RWPE2 (cell line): ENCODE measurements around the gene CFAP46.
"Not testable (repeated sequence)": the region's sequence is repeated elsewhere in the genome, so short reads cannot be mapped to it uniquely, and the experiment has no call there.

ENCODE experiments used
- ATAC-seq: fragments of 200-7000 bp; cut with Tn5 transposase; 3 replicates; pipeline ENCODE4 v1.9.1; 2021; ENCODE audit warnings: low read depth
- DNase-seq: peaks from one replicate; pipeline ENCODE4 v3.0.0-alpha.2; 2020; ENCODE audit warnings: low spot score
- H3K27ac ChIP-seq: fragments of 450-650 bp; 2 replicates; pipeline ENCODE4 v1.5.1; 2017; ENCODE audit warnings: mild to moderate bottlenecking; ENCODE audit not compliant: poor library complexity, severe bottlenecking
- H3K27me3 ChIP-seq: fragments of 250-450 bp; sonication (Bioruptor Pico); 2 replicates; pipeline ENCODE4 v1.5.1; 2021; ENCODE audit warnings: mild to moderate bottlenecking, moderate library complexity; ENCODE audit not compliant: insufficient read depth, poor library complexity, severe bottlenecking
- H3K36me3 ChIP-seq: fragments of 250-450 bp; sonication (Bioruptor Pico); 2 replicates; pipeline ENCODE4 v1.5.1; 2020; ENCODE audit warnings: low read depth, mild to moderate bottlenecking, moderate library complexity
- H3K4me1 ChIP-seq: fragments of 250-450 bp; sonication (Bioruptor Pico); 2 replicates; pipeline ENCODE4 v1.5.1; 2021; ENCODE audit warnings: mild to moderate bottlenecking, moderate library complexity; ENCODE audit not compliant: insufficient read depth, poor library complexity, severe bottlenecking
- H3K4me3 ChIP-seq: fragments of 250-450 bp; sonication (Bioruptor Pico); 2 replicates; pipeline ENCODE4 v1.5.1; 2021; ENCODE audit warnings: mild to moderate bottlenecking, moderate library complexity; ENCODE audit not compliant: severe bottlenecking
- H3K9me3 ChIP-seq: fragments of 250-450 bp; sonication (Bioruptor Pico); 2 replicates; pipeline ENCODE4 v1.5.1; 2021; ENCODE audit warnings: mild to moderate bottlenecking, moderate library complexity; ENCODE audit not compliant: severe bottlenecking
- TF ChIP-seq, protein P1 (sequence below): fragments of 450-650 bp; IDR thresholded peaks from one replicate; pipeline ENCODE4 v1.5.1; 2017; ENCODE audit warnings: mild to moderate bottlenecking, moderate library complexity; ENCODE audit not compliant: poor library complexity, severe bottlenecking

CFAP46 gene

GRCh38 chr10:132798876-132799275 lies 143.5 kb downstream of the CFAP46 start:
- no peak for DNase-seq
- TF ChIP-seq, protein P1, sequence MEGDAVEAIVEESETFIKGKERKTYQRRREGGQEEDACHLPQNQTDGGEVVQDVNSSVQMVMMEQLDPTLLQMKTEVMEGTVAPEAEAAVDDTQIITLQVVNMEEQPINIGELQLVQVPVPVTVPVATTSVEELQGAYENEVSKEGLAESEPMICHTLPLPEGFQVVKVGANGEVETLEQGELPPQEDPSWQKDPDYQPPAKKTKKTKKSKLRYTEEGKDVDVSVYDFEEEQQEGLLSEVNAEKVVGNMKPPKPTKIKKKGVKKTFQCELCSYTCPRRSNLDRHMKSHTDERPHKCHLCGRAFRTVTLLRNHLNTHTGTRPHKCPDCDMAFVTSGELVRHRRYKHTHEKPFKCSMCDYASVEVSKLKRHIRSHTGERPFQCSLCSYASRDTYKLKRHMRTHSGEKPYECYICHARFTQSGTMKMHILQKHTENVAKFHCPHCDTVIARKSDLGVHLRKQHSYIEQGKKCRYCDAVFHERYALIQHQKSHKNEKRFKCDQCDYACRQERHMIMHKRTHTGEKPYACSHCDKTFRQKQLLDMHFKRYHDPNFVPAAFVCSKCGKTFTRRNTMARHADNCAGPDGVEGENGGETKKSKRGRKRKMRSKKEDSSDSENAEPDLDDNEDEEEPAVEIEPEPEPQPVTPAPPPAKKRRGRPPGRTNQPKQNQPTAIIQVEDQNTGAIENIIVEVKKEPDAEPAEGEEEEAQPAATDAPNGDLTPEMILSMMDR = no peak

DNA sequence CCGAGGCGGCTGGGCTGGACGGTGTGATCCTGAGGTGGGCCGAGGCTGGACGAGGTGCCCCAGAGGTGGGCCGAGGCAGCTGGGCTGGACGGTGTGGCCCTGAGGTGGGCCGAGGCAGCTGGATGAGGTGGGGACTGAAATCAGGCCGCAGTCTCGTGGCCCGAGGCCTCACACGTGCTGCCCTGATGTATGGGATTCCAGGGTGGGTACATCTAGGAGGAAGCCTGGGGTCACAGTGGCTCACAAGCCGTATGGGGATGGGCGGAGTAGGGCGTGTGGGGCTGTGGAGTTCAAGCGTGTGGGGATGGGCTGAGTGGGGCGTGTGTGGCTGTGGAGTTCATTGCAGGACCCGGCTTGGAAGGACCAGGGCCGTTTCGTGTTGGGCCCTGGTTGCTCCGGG lies 144.0 kb downstream of the CFAP46 start:
- H3K4me1 ChIP-seq = no peaks in the 10 kb centered on the region
- H3K27ac ChIP-seq = no peak overlapping the region
- H3K27me3 ChIP-seq = no peaks in the 10 kb centered on the region
- DNase-seq (no peak), ATAC-seq (no peak)
- H3K9me3 ChIP-seq = no peaks in the 10 kb centered on the region
- H3K36me3 ChIP-seq = no peaks in the 10 kb centered on the region
- H3K4me3 ChIP-seq = no peak overlapping the region
- TF ChIP-seq, protein P1 = no peak

More at GRCh38 chr10:132798876-132799275, 143.5 kb downstream of the CFAP46 start:
- H3K27me3 ChIP-seq = no peaks in the 10 kb centered on the region
- no peaks in the 10 kb centered on the region for H3K36me3 ChIP-seq
- no peak overlapping the region for H3K27ac ChIP-seq
- H3K4me1 ChIP-seq = no peaks in the 10 kb centered on the region
- no peaks in the 10 kb centered on the region for H3K9me3 ChIP-seq
- no peak for ATAC-seq
- no peak overlapping the region for H3K4me3 ChIP-seq

GRCh38 chr10:132797986-132798385 lies 144.4 kb downstream of the CFAP46 start:
- H3K4me3 ChIP-seq, ATAC-seq, DNase-seq: not testable (repeated sequence)

DNA sequence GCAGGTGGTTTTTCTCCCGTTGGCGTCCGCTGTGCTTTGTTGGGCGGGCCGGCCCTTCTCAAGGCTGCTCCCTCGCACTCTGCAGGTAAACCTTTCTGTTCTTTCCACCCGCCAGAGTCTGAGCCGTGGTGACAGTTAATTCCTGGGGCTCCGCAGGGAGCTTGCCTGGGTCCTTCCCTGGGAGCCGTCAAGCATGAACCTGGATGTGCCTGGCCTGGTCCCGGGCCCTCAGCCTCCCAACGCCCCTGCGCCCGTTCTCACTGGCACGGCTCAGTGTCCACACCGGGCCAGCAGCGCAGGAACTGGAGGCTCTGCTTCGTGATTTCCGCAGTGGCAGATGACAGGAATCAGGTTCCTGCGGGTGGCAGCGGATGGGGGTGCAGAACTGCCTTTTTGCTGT lies 145.5 kb downstream of the CFAP46 start:
- Histone ChIP-seq H3K27ac (no peak overlapping the region), H3K27me3 (no peaks in the 10 kb centered on the region), H3K4me3 (no peak overlapping the region), H3K36me3 (no peaks in the 10 kb centered on the region), H3K9me3 (no peaks in the 10 kb centered on the region), H3K4me1 (no peaks in the 10 kb centered on the region)
- ATAC-seq (no peak), DNase-seq (no peak)
- TF ChIP-seq, protein P1 = no peak

More at GRCh38 chr10:132797986-132798385, 144.4 kb downstream of the CFAP46 start:
- not testable (repeated sequence) for H3K27me3 ChIP-seq, H3K4me1 ChIP-seq, H3K27ac ChIP-seq, H3K36me3 ChIP-seq, H3K9me3 ChIP-seq

GRCh38 chr10:132793871-132794849 lies 148.2 kb downstream of the CFAP46 start:
- DNase-seq (no peak), ATAC-seq (no peak)
- Histone ChIP-seq H3K36me3 (no peaks in the 10 kb centered on the region), H3K9me3 (no peaks in the 10 kb centered on the region), H3K27me3 (peaks cover 22% of the 10 kb centered on the region), H3K4me1 (no peaks in the 10 kb centered on the region), H3K4me3 (no peak overlapping the region), H3K27ac (no peak overlapping the region)
- TF ChIP-seq, protein P1 = no peak
